ENCODE data around the gene TMEM119. TPM values are rescaled to one million over a fixed set of nuclear protein-coding genes. Genes with fewer than 3 reads are reported as not detected.
"Not testable (repeated sequence)": the region's sequence is repeated elsewhere in the genome, so short reads cannot be mapped to it uniquely, and the experiment has no call there.

TMEM119 gene
- total RNA-seq, 3 donors from 2014 or later: 12.1 to 21.0 (median 12.5) TPM

- Histone ChIP-seq H3K36me3 (no peaks in the 10 kb centered on the region), H3K27ac (no peak overlapping the region), H3K4me3 (no peak overlapping the region), H3K4me1 (no peaks in the 10 kb centered on the region), H3K27me3 (no peaks in the 10 kb centered on the region), H3K9me3 (no peaks in the 10 kb centered on the region)
- TF ChIP-seq CTCF (IDR thresholded peaks at IDR 0.05) (no peak), POLR2AphosphoS5 (IDR thresholded peaks at IDR 0.05) (no peak), POLR2A (IDR thresholded peaks at IDR 0.05) (no peak)
- DNase-seq (ENCODE audit: low spot score in 2 of 2): no peak
- intact Hi-C loops (cut with DNase I; ENCODE audit: low total_unique reads): no loop called here
These were observed 20.4 kb downstream of the TMEM119 start for GRCh38 chr12:108577458-108577857.

- no peak for DNase-seq (ENCODE audit: low spot score in 2 of 2)
- H3K4me1 ChIP-seq: no peaks in the 10 kb centered on the region
- no peaks in the 10 kb centered on the region for H3K9me3 ChIP-seq
- H3K4me3 ChIP-seq: no peak overlapping the region
- no peak overlapping the region for H3K27ac ChIP-seq
- TF ChIP-seq POLR2A (IDR thresholded peaks at IDR 0.05) (no peak), CTCF (IDR thresholded peaks at IDR 0.05) (no peak), POLR2AphosphoS5 (IDR thresholded peaks at IDR 0.05) (no peak)
- no peaks in the 10 kb centered on the region for H3K36me3 ChIP-seq
- H3K27me3 ChIP-seq: no peaks in the 10 kb centered on the region
- intact Hi-C loops (cut with DNase I; ENCODE audit: low total_unique reads): no loop called here
These were observed 21.1 kb downstream of the TMEM119 start for GRCh38 chr12:108576660-108577234.

- intact Hi-C loops (cut with DNase I; ENCODE audit: low total_unique reads): no loop called here
- Histone ChIP-seq H3K4me1 (no peaks in the 10 kb centered on the region), H3K27ac (no peak overlapping the region), H3K9me3 (no peaks in the 10 kb centered on the region), H3K4me3 (no peak overlapping the region), H3K27me3 (no peaks in the 10 kb centered on the region), H3K36me3 (no peaks in the 10 kb centered on the region)
- DNase-seq (ENCODE audit: low spot score in 2 of 2): no peak
- TF ChIP-seq CTCF (IDR thresholded peaks at IDR 0.05) (no peak), POLR2A (IDR thresholded peaks at IDR 0.05) (no peak), POLR2AphosphoS5 (IDR thresholded peaks at IDR 0.05) (no peak)
These were observed 22.5 kb downstream of the TMEM119 start for GRCh38 chr12:108575199-108575912.

- H3K27me3 ChIP-seq; H3K4me3 ChIP-seq; H3K36me3 ChIP-seq; intact Hi-C loops (cut with DNase I; ENCODE audit: low total_unique reads); DNase-seq (ENCODE audit: low spot score in 2 of 2); H3K4me1 ChIP-seq; H3K27ac ChIP-seq; H3K9me3 ChIP-seq: not testable (repeated sequence)
These were observed 23.6 kb downstream of the TMEM119 start for GRCh38 chr12:108574276-108574675.

GRCh38 chr12:108573317-108573716 is 24.6 kb downstream of the TMEM119 start:
- H3K27ac ChIP-seq: no peak overlapping the region
- H3K27me3 ChIP-seq: no peaks in the 10 kb centered on the region
- H3K9me3 ChIP-seq: no peaks in the 10 kb centered on the region
- no peaks in the 10 kb centered on the region for H3K4me1 ChIP-seq
- TF ChIP-seq CTCF (IDR thresholded peaks at IDR 0.05): no peak
- TF ChIP-seq POLR2A (IDR thresholded peaks at IDR 0.05): no peak
- intact Hi-C loops (cut with DNase I; ENCODE audit: low total_unique reads): no loop called here
- DNase-seq (ENCODE audit: low spot score in 2 of 2): no peak
- no peaks in the 10 kb centered on the region for H3K36me3 ChIP-seq
- no peak overlapping the region for H3K4me3 ChIP-seq
